ENCODE measurements around the gene INPP5D.

The INPP5D gene

DNA sequence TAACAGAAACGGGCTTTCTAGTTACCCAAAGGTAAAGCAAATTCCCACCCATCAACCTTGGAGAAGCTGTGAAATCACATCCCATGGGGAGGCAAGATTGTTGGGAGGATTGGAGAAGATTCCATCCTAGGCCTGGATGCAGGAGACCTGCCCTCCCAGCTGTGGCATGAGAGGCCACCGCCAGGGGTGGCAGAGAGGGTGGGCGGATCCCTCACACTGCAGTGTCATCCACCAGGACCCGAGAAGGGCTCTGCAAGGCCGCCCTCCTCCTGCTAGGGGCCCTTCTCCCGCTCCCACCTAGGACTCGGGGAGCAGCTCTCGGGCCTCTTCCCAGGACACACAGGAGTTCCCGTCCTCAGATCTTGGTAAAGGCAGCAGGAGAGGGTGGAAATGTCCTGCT, 175.8 kb downstream of the INPP5D start:
- TF ChIP-seq EZH2phosphoT487 (conservative IDR thresholded peaks at IDR 0.05; ENCODE audit: low read length) = no peak
- TF ChIP-seq, protein P1, sequence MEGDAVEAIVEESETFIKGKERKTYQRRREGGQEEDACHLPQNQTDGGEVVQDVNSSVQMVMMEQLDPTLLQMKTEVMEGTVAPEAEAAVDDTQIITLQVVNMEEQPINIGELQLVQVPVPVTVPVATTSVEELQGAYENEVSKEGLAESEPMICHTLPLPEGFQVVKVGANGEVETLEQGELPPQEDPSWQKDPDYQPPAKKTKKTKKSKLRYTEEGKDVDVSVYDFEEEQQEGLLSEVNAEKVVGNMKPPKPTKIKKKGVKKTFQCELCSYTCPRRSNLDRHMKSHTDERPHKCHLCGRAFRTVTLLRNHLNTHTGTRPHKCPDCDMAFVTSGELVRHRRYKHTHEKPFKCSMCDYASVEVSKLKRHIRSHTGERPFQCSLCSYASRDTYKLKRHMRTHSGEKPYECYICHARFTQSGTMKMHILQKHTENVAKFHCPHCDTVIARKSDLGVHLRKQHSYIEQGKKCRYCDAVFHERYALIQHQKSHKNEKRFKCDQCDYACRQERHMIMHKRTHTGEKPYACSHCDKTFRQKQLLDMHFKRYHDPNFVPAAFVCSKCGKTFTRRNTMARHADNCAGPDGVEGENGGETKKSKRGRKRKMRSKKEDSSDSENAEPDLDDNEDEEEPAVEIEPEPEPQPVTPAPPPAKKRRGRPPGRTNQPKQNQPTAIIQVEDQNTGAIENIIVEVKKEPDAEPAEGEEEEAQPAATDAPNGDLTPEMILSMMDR (IDR thresholded peaks at IDR 0.05; ENCODE audit: insufficient read depth, low read length, poor library complexity, severe bottlenecking) = no peak

DNA sequence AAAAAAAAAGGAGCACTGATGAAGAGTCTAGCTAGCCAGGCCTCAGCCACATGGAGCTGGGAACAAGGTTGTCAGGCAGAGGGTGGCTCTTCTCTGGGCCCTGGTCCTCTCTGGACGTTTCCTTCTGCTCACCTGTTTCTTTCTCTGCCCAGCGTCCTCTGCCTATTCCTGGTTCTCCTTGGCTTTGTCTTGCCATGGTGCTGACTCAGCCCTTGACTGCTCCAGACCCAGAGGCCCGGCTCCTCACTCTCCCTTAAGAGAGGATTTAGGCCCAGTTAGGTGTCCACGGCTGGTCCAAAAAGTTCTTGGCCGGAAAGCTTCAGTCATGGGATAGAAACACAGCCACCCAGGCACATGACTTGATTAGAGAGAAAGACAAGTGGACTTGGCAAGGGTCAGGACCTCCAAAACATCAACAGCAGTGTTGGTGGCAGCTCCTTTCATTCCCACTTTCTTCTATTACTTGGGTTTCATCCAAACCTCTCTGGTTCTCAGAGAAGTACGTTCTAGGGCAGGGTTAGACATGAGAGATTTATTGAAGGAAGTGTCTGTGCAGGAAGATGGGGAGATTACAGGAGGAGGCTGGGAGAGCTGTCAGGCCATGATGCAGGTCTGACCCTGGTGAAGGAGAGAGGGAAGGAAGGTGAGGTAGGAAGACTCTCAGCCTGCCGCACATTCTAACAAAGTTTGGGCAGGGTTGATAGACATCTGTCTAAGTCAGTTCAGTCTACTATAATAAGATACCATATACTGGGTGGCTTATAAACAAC, 176.9 kb downstream of the INPP5D start:
- no peaks in the 10 kb centered on the region for H3K9me3 ChIP-seq (ENCODE audit: insufficient read depth, low read length)
- H4K20me1 ChIP-seq (ENCODE audit: low read depth, low read length) = no peaks in the 10 kb centered on the region
- H3K9me2 ChIP-seq (replicated peaks; ENCODE audit: insufficient read depth, low read length) = no peaks in the 10 kb centered on the region
- H3K36me3 ChIP-seq (ENCODE audit: low read length) = no peaks in the 10 kb centered on the region
- no peaks in the 10 kb centered on the region for H3F3A ChIP-seq (ENCODE audit: insufficient read depth)
- no peaks in the 10 kb centered on the region for H3K27me3 ChIP-seq (ENCODE audit: low read length)
- H2AFZ ChIP-seq (ENCODE audit: low read depth, low read length, severe bottlenecking) = no peak overlapping the region
- no peak overlapping the region for H3K27ac ChIP-seq (ENCODE audit: low read depth, low read length)
- no peak overlapping the region for H3K4me2 ChIP-seq (ENCODE audit: low read depth, low read length, poor library complexity, severe bottlenecking)
- H3K79me2 ChIP-seq (ENCODE audit: insufficient read depth, low read length) = no peaks in the 10 kb centered on the region
- H3K9ac ChIP-seq (ENCODE audit: low read length) = no peak overlapping the region
- no peak for TF ChIP-seq EZH2phosphoT487 (conservative IDR thresholded peaks at IDR 0.05; ENCODE audit: low read length)
- TF ChIP-seq, protein P1 (IDR thresholded peaks at IDR 0.05; ENCODE audit: insufficient read depth, low read length, poor library complexity, severe bottlenecking) = no peak
- no peak overlapping the region for H3K4me3 ChIP-seq (ENCODE audit: insufficient read depth, low read length, poor library complexity, severe bottlenecking)

More for the DNA sequence above, 175.8 kb downstream of the INPP5D start:
- H3K79me2 ChIP-seq (ENCODE audit: insufficient read depth, low read length) = no peaks in the 10 kb centered on the region
- H3F3A ChIP-seq (ENCODE audit: insufficient read depth) = no peaks in the 10 kb centered on the region
- H3K9me2 ChIP-seq (replicated peaks; ENCODE audit: insufficient read depth, low read length) = no peaks in the 10 kb centered on the region
- no peak overlapping the region for H2AFZ ChIP-seq (ENCODE audit: low read depth, low read length, severe bottlenecking)
- H3K4me2 ChIP-seq (ENCODE audit: low read depth, low read length, poor library complexity, severe bottlenecking) = no peak overlapping the region
- no peaks in the 10 kb centered on the region for H4K20me1 ChIP-seq (ENCODE audit: low read depth, low read length)
- no peak overlapping the region for H3K4me3 ChIP-seq (ENCODE audit: insufficient read depth, low read length, poor library complexity, severe bottlenecking)
- H3K27me3 ChIP-seq (ENCODE audit: low read length) = no peaks in the 10 kb centered on the region
- no peaks in the 10 kb centered on the region for H3K9me3 ChIP-seq (ENCODE audit: insufficient read depth, low read length)
- no peak overlapping the region for H3K9ac ChIP-seq (ENCODE audit: low read length)
- no peak overlapping the region for H3K27ac ChIP-seq (ENCODE audit: low read depth, low read length)
- no peaks in the 10 kb centered on the region for H3K36me3 ChIP-seq (ENCODE audit: low read length)

GRCh38 chr2:233240897-233241296, 180.8 kb downstream of the INPP5D start:
- H3K4me2 ChIP-seq (ENCODE audit: low read depth, low read length, poor library complexity, severe bottlenecking) = peak overlapping the region; percentile 15
- H3K79me2 ChIP-seq (ENCODE audit: insufficient read depth, low read length) = no peaks in the 10 kb centered on the region
- no peak overlapping the region for H2AFZ ChIP-seq (ENCODE audit: low read depth, low read length, severe bottlenecking)
- no peaks in the 10 kb centered on the region for H3K27me3 ChIP-seq (ENCODE audit: low read length)
- no peaks in the 10 kb centered on the region for H3F3A ChIP-seq (ENCODE audit: insufficient read depth)
- no peak overlapping the region for H3K4me3 ChIP-seq (ENCODE audit: insufficient read depth, low read length, poor library complexity, severe bottlenecking)
- H3K36me3 ChIP-seq (ENCODE audit: low read length) = no peaks in the 10 kb centered on the region
- H4K20me1 ChIP-seq (ENCODE audit: low read depth, low read length) = no peaks in the 10 kb centered on the region
- H3K9me3 ChIP-seq (ENCODE audit: insufficient read depth, low read length) = no peaks in the 10 kb centered on the region
- TF ChIP-seq, protein P1 (IDR thresholded peaks at IDR 0.05; ENCODE audit: insufficient read depth, low read length, poor library complexity, severe bottlenecking) = no peak
- no peak for TF ChIP-seq EZH2phosphoT487 (conservative IDR thresholded peaks at IDR 0.05; ENCODE audit: low read length)
- no peaks in the 10 kb centered on the region for H3K9me2 ChIP-seq (replicated peaks; ENCODE audit: insufficient read depth, low read length)
- no peak overlapping the region for H3K9ac ChIP-seq (ENCODE audit: low read length)
- no peak overlapping the region for H3K27ac ChIP-seq (ENCODE audit: low read depth, low read length)

Data from SU-DHL-6 (cell line).